GM23338 (cell line): ENCODE results near the gene GBE1. TPM values are rescaled to one million over a fixed set of nuclear protein-coding genes. Genes with fewer than 3 reads are reported as not detected.

ENCODE experiments used
- ATAC-seq: fragments of 200-7000 bp; cut with Tn5 transposase; 3 replicates; pipeline ENCODE4 v1.9.1; 2020
- DNase-seq: peaks from one replicate; pipeline ENCODE4 v3.0.0-alpha.2; 2015; ENCODE audit warnings: low spot score
- H2AFZ ChIP-seq: fragments of 200-600 bp; sonication (generic); 2 replicates; pipeline ENCODE4 v1.8.0; 2016; ENCODE audit warnings: antibody characterized with exemption, mild to moderate bottlenecking, moderate library complexity
- H3F3A ChIP-seq: fragments of 200-600 bp; sonication (generic); replicated peaks from 2 replicates; pipeline ENCODE4 v1.8.0; 2017; ENCODE audit warnings: antibody characterized with exemption, mixed run types, low read depth
- H3K27ac ChIP-seq: fragments of 200-600 bp; sonication (generic); 2 replicates; pipeline ENCODE4 v1.6.1; 2016; ENCODE audit warnings: low read depth
- H3K27me3 ChIP-seq: fragments of 200-600 bp; sonication (generic); 2 replicates; pipeline ENCODE4 v1.8.0; 2016; ENCODE audit warnings: mild to moderate bottlenecking, mixed run types, moderate library complexity; ENCODE audit not compliant: insufficient read depth
- H3K36me3 ChIP-seq: fragments of 200-600 bp; sonication (generic); 2 replicates; pipeline ENCODE4 v1.8.0; 2016; ENCODE audit warnings: mild to moderate bottlenecking; ENCODE audit not compliant: insufficient read depth
- H3K4me1 ChIP-seq: fragments of 200-600 bp; sonication (generic); 2 replicates; pipeline ENCODE4 v1.8.0; 2016; ENCODE audit warnings: mild to moderate bottlenecking, moderate library complexity; ENCODE audit not compliant: insufficient read depth
- H3K4me2 ChIP-seq: fragments of 200-600 bp; sonication (generic); 2 replicates; pipeline ENCODE4 v1.7.1; 2017; ENCODE audit warnings: mixed run types
- H3K4me3 ChIP-seq: fragments of 200-600 bp; sonication (generic); 2 replicates; pipeline ENCODE4 v1.6.1; 2016; ENCODE audit warnings: mixed run types
- H3K79me2 ChIP-seq: fragments of 200-600 bp; sonication (generic); replicated peaks from 2 replicates; pipeline ENCODE4 v1.8.0; 2017; ENCODE audit warnings: mild to moderate bottlenecking; ENCODE audit not compliant: insufficient read depth
- H3K9me2 ChIP-seq: fragments of 200-600 bp; sonication (generic); 2 replicates; pipeline ENCODE4 v1.8.0; 2017; ENCODE audit not compliant: insufficient read depth
- H4K20me1 ChIP-seq: fragments of 200-600 bp; sonication (generic); replicated peaks from 2 replicates; pipeline ENCODE4 v1.8.0; 2017; ENCODE audit warnings: mild to moderate bottlenecking; ENCODE audit not compliant: insufficient read depth
- H3K27ac Mint-ChIP-seq: 2 replicates; pipeline ENCODE4 v1.8.0; 2020; ENCODE audit warnings: inconsistent platforms, mild to moderate bottlenecking, moderate library complexity, mixed read lengths
- H3K27me3 Mint-ChIP-seq: 3 replicates; pipeline ENCODE4 v1.8.0; 2022; ENCODE audit warnings: low read depth, mild to moderate bottlenecking, moderate library complexity, mixed read lengths, inconsistent platforms; ENCODE audit not compliant: insufficient read depth, poor library complexity
- H3K36me3 Mint-ChIP-seq: 3 replicates; pipeline ENCODE4 v1.8.0; 2021; ENCODE audit warnings: low read depth, mild to moderate bottlenecking, inconsistent platforms, moderate library complexity, mixed read lengths
- H3K4me1 Mint-ChIP-seq: 3 replicates; pipeline ENCODE4 v1.8.0; 2020; ENCODE audit warnings: mild to moderate bottlenecking, inconsistent platforms, mixed read lengths
- H3K4me3 Mint-ChIP-seq: 3 replicates; pipeline ENCODE4 v1.8.0; 2021; ENCODE audit warnings: moderate library complexity, mild to moderate bottlenecking, inconsistent platforms, mixed read lengths
- H3K9me3 Mint-ChIP-seq: 3 replicates; pipeline ENCODE4 v1.8.0; 2020; ENCODE audit warnings: moderate library complexity, mild to moderate bottlenecking, inconsistent platforms, mixed read lengths
- CREB1 ChIP-seq: fragments of 250-450 bp; sonication (Bioruptor Pico); IDR thresholded peaks from 2 replicates; pipeline ENCODE4 v1.5.0; 2020; ENCODE audit warnings: low read depth, mild to moderate bottlenecking, moderate library complexity
- EZH2 ChIP-seq: fragments of 200-600 bp; sonication (generic); IDR thresholded peaks from one replicate; pipeline ENCODE4 v1.8.0; 2017; ENCODE audit warnings: antibody characterized with exemption, mild to moderate bottlenecking, low read depth; ENCODE audit not compliant: unreplicated experiment
- EZH2phosphoT487 ChIP-seq: fragments of 200-600 bp; sonication (generic); IDR thresholded peaks from one replicate; pipeline ENCODE4 v1.8.1; 2018; ENCODE audit warnings: antibody characterized with exemption; ENCODE audit not compliant: unreplicated experiment
- JUNB ChIP-seq: IDR thresholded peaks from one replicate; pipeline ENCODE4 v1.6.1; 2016; ENCODE audit warnings: antibody characterized with exemption; ENCODE audit not compliant: unreplicated experiment
- NANOG ChIP-seq: IDR thresholded peaks from 2 replicates; pipeline ENCODE4 v1.6.1; 2016; ENCODE audit warnings: antibody characterized with exemption, borderline replicate concordance
- POLR2AphosphoS5 ChIP-seq: IDR thresholded peaks from 2 replicates; pipeline ENCODE4 v1.6.1; 2016; ENCODE audit warnings: antibody characterized with exemption, low read depth
- STAT1 ChIP-seq: IDR thresholded peaks from one replicate; pipeline ENCODE4 v1.6.1; 2016; ENCODE audit warnings: antibody characterized with exemption; ENCODE audit not compliant: unreplicated experiment
- ZNF114 ChIP-seq: fragments of 250-450 bp; sonication (Bioruptor Pico); IDR thresholded peaks from 2 replicates; pipeline ENCODE4 v1.5.0; 2020; ENCODE audit warnings: mild to moderate bottlenecking, moderate library complexity
- ZNF331 ChIP-seq: fragments of 250-450 bp; sonication (Bioruptor Pico); IDR thresholded peaks from 2 replicates; pipeline ENCODE4 v1.5.0; 2020; ENCODE audit warnings: low read depth, mild to moderate bottlenecking, moderate library complexity
- polyA plus RNA-seq: library from polyadenylated mRNA; unstranded; fragments of >200 nt; fragmentation: Nextera tagmentation; extraction: Ambion mirVana; gene quantifications from 2 replicates; pipeline ENCODE4 v1.2.1, GENCODE V29; 2016
- total RNA-seq: library from RNA; depleted of rRNA; stranded (reverse); fragments of >200 nt; shearing (Covaris generic); gene quantifications from 2 replicates; pipeline ENCODE4 v1.2.3, GENCODE V29; 2014
- TF ChIP-seq, protein P1 (sequence below): fragments of 250-450 bp; sonication (Bioruptor Pico); IDR thresholded peaks from 2 replicates; pipeline ENCODE4 v1.5.0; 2020; ENCODE audit warnings: mild to moderate bottlenecking, moderate library complexity
- TF ChIP-seq, protein P2 (sequence below), 2 experiments: fragments of 200-600 bp in 1 of 2; sonication (generic) in 1 of 2; conservative IDR thresholded peaks; 2 replicates each; pipeline versions ENCODE4 v1.5.1 to v1.6.1; 2016 to 2017; ENCODE audit warnings: antibody characterized with exemption in 2 of 2, low read depth in 2 of 2, mild to moderate bottlenecking in 2 of 2, moderate library complexity in 1 of 2
- TF ChIP-seq, protein P3 (sequence below): IDR thresholded peaks from one replicate; pipeline ENCODE4 v1.6.1; 2018; ENCODE audit warnings: antibody characterized with exemption; ENCODE audit not compliant: unreplicated experiment
- TF ChIP-seq, protein P4 (sequence below): IDR thresholded peaks from 2 replicates; pipeline ENCODE4 v1.6.1; 2016; ENCODE audit warnings: antibody characterized with exemption

Gene GBE1
- total and polyA plus RNA-seq, 2 experiments from 2014 or later = 6.4 to 12.2 TPM

DNA sequence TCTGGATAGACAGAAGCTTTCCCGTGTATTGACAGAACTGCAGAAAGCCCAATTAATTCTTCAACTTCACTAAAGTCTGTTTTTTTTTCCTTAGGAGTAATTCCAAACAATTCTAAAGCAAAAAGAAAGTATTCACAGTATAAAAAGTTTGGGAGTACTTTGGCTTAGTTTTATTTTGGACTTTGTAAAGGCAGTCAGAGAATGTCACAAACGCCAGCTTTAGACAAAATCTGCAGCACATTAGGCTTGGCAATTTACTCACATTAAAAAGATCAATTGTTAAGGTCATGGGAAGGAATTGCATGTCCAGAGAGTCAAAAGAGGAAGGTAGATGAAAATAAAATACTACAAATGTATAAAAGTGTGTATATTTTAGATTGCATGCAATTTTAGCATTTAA lies 47.5 kb upstream of the GBE1 start:
- Mint-ChIP-seq H3K4me1 (no peaks in the 10 kb centered on the region), H3K36me3 (peaks cover 3% of the 10 kb centered on the region; the same call in 2 of the 3 replicates)

More for the DNA sequence above, 47.5 kb upstream of the GBE1 start:
- Mint-ChIP-seq H3K27me3 (no peaks in the 10 kb centered on the region), H3K27ac (no peak overlapping the region), H3K9me3 (peaks cover 9% of the 10 kb centered on the region), H3K4me3 (no peak overlapping the region)
- no peaks in the 10 kb centered on the region for H3K27me3 ChIP-seq
- H3K4me3 ChIP-seq = no peak overlapping the region
- H2AFZ ChIP-seq = no peak overlapping the region
- H4K20me1 ChIP-seq = no peaks in the 10 kb centered on the region
- ATAC-seq (no peak), DNase-seq (no peak)
- H3K9me2 ChIP-seq = no peaks in the 10 kb centered on the region
- H3K27ac ChIP-seq = no peak overlapping the region
- H3K4me2 ChIP-seq = no peak overlapping the region
- no peaks in the 10 kb centered on the region for H3K36me3 ChIP-seq
- no peaks in the 10 kb centered on the region for H3K4me1 ChIP-seq
- H3K79me2 ChIP-seq = no peaks in the 10 kb centered on the region
- H3F3A ChIP-seq = no peaks in the 10 kb centered on the region
- TF ChIP-seq JUNB (no peak), POLR2AphosphoS5 (no peak), STAT1 (no peak), EZH2phosphoT487 (no peak), NANOG (no peak), ZNF114 (CRISPR knock-in tag) (no peak), CREB1 (CRISPR knock-in tag) (no peak), EZH2 (no peak), ZNF331 (CRISPR knock-in tag) (no peak)
- TF ChIP-seq, protein P1, sequence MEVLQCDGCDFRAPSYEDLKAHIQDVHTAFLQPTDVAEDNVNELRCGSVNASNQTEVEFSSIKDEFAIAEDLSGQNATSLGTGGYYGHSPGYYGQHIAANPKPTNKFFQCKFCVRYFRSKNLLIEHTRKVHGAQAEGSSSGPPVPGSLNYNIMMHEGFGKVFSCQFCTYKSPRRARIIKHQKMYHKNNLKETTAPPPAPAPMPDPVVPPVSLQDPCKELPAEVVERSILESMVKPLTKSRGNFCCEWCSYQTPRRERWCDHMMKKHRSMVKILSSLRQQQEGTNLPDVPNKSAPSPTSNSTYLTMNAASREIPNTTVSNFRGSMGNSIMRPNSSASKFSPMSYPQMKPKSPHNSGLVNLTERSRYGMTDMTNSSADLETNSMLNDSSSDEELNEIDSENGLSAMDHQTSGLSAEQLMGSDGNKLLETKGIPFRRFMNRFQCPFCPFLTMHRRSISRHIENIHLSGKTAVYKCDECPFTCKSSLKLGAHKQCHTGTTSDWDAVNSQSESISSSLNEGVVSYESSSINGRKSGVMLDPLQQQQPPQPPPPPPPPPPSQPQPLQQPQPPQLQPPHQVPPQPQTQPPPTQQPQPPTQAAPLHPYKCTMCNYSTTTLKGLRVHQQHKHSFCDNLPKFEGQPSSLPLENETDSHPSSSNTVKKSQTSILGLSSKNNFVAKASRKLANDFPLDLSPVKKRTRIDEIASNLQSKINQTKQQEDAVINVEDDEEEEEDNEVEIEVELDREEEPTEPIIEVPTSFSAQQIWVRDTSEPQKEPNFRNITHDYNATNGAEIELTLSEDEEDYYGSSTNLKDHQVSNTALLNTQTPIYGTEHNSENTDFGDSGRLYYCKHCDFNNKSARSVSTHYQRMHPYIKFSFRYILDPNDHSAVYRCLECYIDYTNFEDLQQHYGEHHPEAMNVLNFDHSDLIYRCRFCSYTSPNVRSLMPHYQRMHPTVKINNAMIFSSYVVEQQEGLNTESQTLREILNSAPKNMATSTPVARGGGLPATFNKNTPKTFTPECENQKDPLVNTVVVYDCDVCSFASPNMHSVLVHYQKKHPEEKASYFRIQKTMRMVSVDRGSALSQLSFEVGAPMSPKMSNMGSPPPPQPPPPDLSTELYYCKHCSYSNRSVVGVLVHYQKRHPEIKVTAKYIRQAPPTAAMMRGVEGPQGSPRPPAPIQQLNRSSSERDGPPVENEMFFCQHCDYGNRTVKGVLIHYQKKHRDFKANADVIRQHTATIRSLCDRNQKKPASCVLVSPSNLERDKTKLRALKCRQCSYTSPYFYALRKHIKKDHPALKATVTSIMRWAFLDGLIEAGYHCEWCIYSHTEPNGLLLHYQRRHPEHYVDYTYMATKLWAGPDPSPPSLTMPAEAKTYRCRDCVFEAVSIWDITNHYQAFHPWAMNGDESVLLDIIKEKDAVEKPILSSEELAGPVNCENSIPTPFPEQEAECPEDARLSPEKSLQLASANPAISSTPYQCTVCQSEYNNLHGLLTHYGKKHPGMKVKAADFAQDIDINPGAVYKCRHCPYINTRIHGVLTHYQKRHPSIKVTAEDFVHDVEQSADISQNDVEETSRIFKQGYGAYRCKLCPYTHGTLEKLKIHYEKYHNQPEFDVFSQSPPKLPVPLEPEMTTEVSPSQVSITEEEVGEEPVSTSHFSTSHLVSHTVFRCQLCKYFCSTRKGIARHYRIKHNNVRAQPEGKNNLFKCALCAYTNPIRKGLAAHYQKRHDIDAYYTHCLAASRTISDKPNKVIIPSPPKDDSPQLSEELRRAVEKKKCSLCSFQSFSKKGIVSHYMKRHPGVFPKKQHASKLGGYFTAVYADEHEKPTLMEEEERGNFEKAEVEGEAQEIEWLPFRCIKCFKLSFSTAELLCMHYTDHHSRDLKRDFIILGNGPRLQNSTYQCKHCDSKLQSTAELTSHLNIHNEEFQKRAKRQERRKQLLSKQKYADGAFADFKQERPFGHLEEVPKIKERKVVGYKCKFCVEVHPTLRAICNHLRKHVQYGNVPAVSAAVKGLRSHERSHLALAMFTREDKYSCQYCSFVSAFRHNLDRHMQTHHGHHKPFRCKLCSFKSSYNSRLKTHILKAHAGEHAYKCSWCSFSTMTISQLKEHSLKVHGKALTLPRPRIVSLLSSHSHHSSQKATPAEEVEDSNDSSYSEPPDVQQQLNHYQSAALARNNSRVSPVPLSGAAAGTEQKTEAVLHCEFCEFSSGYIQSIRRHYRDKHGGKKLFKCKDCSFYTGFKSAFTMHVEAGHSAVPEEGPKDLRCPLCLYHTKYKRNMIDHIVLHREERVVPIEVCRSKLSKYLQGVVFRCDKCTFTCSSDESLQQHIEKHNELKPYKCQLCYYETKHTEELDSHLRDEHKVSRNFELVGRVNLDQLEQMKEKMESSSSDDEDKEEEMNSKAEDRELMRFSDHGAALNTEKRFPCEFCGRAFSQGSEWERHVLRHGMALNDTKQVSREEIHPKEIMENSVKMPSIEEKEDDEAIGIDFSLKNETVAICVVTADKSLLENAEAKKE (CRISPR knock-in tag) = no peak
- TF ChIP-seq, protein P2, sequence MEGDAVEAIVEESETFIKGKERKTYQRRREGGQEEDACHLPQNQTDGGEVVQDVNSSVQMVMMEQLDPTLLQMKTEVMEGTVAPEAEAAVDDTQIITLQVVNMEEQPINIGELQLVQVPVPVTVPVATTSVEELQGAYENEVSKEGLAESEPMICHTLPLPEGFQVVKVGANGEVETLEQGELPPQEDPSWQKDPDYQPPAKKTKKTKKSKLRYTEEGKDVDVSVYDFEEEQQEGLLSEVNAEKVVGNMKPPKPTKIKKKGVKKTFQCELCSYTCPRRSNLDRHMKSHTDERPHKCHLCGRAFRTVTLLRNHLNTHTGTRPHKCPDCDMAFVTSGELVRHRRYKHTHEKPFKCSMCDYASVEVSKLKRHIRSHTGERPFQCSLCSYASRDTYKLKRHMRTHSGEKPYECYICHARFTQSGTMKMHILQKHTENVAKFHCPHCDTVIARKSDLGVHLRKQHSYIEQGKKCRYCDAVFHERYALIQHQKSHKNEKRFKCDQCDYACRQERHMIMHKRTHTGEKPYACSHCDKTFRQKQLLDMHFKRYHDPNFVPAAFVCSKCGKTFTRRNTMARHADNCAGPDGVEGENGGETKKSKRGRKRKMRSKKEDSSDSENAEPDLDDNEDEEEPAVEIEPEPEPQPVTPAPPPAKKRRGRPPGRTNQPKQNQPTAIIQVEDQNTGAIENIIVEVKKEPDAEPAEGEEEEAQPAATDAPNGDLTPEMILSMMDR (conservative IDR thresholded peaks at IDR 0.05; ENCODE audit: low read depth in 2 of 2) = no peak
- TF ChIP-seq, protein P3, sequence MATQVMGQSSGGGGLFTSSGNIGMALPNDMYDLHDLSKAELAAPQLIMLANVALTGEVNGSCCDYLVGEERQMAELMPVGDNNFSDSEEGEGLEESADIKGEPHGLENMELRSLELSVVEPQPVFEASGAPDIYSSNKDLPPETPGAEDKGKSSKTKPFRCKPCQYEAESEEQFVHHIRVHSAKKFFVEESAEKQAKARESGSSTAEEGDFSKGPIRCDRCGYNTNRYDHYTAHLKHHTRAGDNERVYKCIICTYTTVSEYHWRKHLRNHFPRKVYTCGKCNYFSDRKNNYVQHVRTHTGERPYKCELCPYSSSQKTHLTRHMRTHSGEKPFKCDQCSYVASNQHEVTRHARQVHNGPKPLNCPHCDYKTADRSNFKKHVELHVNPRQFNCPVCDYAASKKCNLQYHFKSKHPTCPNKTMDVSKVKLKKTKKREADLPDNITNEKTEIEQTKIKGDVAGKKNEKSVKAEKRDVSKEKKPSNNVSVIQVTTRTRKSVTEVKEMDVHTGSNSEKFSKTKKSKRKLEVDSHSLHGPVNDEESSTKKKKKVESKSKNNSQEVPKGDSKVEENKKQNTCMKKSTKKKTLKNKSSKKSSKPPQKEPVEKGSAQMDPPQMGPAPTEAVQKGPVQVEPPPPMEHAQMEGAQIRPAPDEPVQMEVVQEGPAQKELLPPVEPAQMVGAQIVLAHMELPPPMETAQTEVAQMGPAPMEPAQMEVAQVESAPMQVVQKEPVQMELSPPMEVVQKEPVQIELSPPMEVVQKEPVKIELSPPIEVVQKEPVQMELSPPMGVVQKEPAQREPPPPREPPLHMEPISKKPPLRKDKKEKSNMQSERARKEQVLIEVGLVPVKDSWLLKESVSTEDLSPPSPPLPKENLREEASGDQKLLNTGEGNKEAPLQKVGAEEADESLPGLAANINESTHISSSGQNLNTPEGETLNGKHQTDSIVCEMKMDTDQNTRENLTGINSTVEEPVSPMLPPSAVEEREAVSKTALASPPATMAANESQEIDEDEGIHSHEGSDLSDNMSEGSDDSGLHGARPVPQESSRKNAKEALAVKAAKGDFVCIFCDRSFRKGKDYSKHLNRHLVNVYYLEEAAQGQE = no peak
- TF ChIP-seq, protein P4, sequence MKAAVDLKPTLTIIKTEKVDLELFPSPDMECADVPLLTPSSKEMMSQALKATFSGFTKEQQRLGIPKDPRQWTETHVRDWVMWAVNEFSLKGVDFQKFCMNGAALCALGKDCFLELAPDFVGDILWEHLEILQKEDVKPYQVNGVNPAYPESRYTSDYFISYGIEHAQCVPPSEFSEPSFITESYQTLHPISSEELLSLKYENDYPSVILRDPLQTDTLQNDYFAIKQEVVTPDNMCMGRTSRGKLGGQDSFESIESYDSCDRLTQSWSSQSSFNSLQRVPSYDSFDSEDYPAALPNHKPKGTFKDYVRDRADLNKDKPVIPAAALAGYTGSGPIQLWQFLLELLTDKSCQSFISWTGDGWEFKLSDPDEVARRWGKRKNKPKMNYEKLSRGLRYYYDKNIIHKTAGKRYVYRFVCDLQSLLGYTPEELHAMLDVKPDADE = no peak
